ENCODE results near the gene RAD1.

Gene RAD1

GRCh38 chr5:34927785-34928184, 12.5 kb upstream of the RAD1 start:
- ATAC-seq = no peak
- TF ChIP-seq ZNF70 (CRISPR knock-in tag; IDR thresholded peaks at IDR 0.05) (no peak), PPARA (CRISPR knock-in tag; IDR thresholded peaks at IDR 0.05; ENCODE audit: borderline replicate concordance) (no peak), TOX (CRISPR knock-in tag; IDR thresholded peaks at IDR 0.05; ENCODE audit: borderline replicate concordance) (no peak), TCF4 (CRISPR knock-in tag; IDR thresholded peaks at IDR 0.05; ENCODE audit: borderline replicate concordance) (no peak), POU6F1 (CRISPR knock-in tag; IDR thresholded peaks at IDR 0.05; ENCODE audit: borderline replicate concordance, low read depth) (no peak), CSRNP3 (CRISPR knock-in tag; IDR thresholded peaks at IDR 0.05) (no peak), ESRRG (CRISPR knock-in tag; IDR thresholded peaks at IDR 0.05) (no peak), OSR1 (CRISPR knock-in tag; IDR thresholded peaks at IDR 0.05) (no peak), RARB (CRISPR knock-in tag; IDR thresholded peaks at IDR 0.05) (no peak), PATZ1 (CRISPR knock-in tag; IDR thresholded peaks at IDR 0.05; ENCODE audit: borderline replicate concordance) (no peak), TSHZ2 (CRISPR knock-in tag; IDR thresholded peaks at IDR 0.05) (no peak), CREB5 (CRISPR knock-in tag; IDR thresholded peaks at IDR 0.05; ENCODE audit: low read depth) (no peak), ZNF8 (CRISPR knock-in tag; IDR thresholded peaks at IDR 0.05) (no peak), CSDC2 (CRISPR knock-in tag; IDR thresholded peaks at IDR 0.05) (no peak), SNAI2 (CRISPR knock-in tag; IDR thresholded peaks at IDR 0.05) (no peak), ARNTL (CRISPR knock-in tag; IDR thresholded peaks at IDR 0.05; ENCODE audit: borderline replicate concordance, low read depth) (no peak)

- TF ChIP-seq PATZ1 (CRISPR knock-in tag; IDR thresholded peaks at IDR 0.05; ENCODE audit: borderline replicate concordance) = no peak
- ATAC-seq = no peak
These were observed 11.1 kb upstream of the RAD1 start for GRCh38 chr5:34926318-34926888.

- no peak for ATAC-seq
- no peak for TF ChIP-seq CREB5 (CRISPR knock-in tag; IDR thresholded peaks at IDR 0.05; ENCODE audit: low read depth)
- no peak for TF ChIP-seq ARNTL (CRISPR knock-in tag; IDR thresholded peaks at IDR 0.05; ENCODE audit: borderline replicate concordance, low read depth)
- no peak for TF ChIP-seq CSRNP3 (CRISPR knock-in tag; IDR thresholded peaks at IDR 0.05)
- no peak for TF ChIP-seq BACH2 (CRISPR knock-in tag; IDR thresholded peaks at IDR 0.05; ENCODE audit: borderline replicate concordance)
- no peak for TF ChIP-seq ZNF70 (CRISPR knock-in tag; IDR thresholded peaks at IDR 0.05)
- no peak for TF ChIP-seq POU6F1 (CRISPR knock-in tag; IDR thresholded peaks at IDR 0.05; ENCODE audit: borderline replicate concordance, low read depth)
- no peak for TF ChIP-seq ZFP30 (CRISPR knock-in tag; IDR thresholded peaks at IDR 0.05)
- TF ChIP-seq TOX (CRISPR knock-in tag; IDR thresholded peaks at IDR 0.05; ENCODE audit: borderline replicate concordance) = no peak
- TF ChIP-seq ESRRG (CRISPR knock-in tag; IDR thresholded peaks at IDR 0.05) = no peak
- no peak for TF ChIP-seq GLIS3 (CRISPR knock-in tag; IDR thresholded peaks at IDR 0.05)
- TF ChIP-seq ISL1 (CRISPR knock-in tag; IDR thresholded peaks at IDR 0.05) = no peak
- TF ChIP-seq CSDC2 (CRISPR knock-in tag; IDR thresholded peaks at IDR 0.05) = no peak
These were observed 9.1 kb upstream of the RAD1 start for GRCh38 chr5:34924462-34924765.
